WERI-Rb-1 (cell line): ENCODE data around the gene INSYN2A.

ENCODE experiments used
- DNase-seq: peaks from one replicate; pipeline ENCODE4 v3.0.0-alpha.2; 2020
- H3K27ac ChIP-seq: fragments of 250-450 bp; sonication (Bioruptor Pico); 2 replicates; pipeline ENCODE4 v1.5.1; 2020; ENCODE audit warnings: mild to moderate bottlenecking, moderate library complexity
- H3K27me3 ChIP-seq: fragments of 250-450 bp; sonication (Bioruptor Pico); 2 replicates; pipeline ENCODE4 v1.5.1; 2021; ENCODE audit warnings: mild to moderate bottlenecking, low read depth, moderate library complexity; ENCODE audit not compliant: insufficient read depth, severe bottlenecking
- H3K36me3 ChIP-seq: fragments of 250-450 bp; sonication (Bioruptor Pico); 2 replicates; pipeline ENCODE4 v1.5.1; 2020; ENCODE audit warnings: mild to moderate bottlenecking, moderate library complexity
- H3K4me3 ChIP-seq: 2 replicates; pipeline ENCODE4 v1.5.1; 2011; ENCODE audit warnings: low read depth, mild to moderate bottlenecking, control low read depth, low read length
- H3K9me3 ChIP-seq: fragments of 250-450 bp; sonication (Bioruptor Pico); 2 replicates; pipeline ENCODE4 v1.5.1; 2021; ENCODE audit warnings: mild to moderate bottlenecking, moderate library complexity; ENCODE audit not compliant: severe bottlenecking
- TF ChIP-seq, protein P1 (sequence below): IDR thresholded peaks from 2 replicates; pipeline ENCODE4 v1.5.1; 2011; ENCODE audit warnings: low read depth, mild to moderate bottlenecking, control low read depth, inconsistent platforms, low read length

The INSYN2A gene

DNA sequence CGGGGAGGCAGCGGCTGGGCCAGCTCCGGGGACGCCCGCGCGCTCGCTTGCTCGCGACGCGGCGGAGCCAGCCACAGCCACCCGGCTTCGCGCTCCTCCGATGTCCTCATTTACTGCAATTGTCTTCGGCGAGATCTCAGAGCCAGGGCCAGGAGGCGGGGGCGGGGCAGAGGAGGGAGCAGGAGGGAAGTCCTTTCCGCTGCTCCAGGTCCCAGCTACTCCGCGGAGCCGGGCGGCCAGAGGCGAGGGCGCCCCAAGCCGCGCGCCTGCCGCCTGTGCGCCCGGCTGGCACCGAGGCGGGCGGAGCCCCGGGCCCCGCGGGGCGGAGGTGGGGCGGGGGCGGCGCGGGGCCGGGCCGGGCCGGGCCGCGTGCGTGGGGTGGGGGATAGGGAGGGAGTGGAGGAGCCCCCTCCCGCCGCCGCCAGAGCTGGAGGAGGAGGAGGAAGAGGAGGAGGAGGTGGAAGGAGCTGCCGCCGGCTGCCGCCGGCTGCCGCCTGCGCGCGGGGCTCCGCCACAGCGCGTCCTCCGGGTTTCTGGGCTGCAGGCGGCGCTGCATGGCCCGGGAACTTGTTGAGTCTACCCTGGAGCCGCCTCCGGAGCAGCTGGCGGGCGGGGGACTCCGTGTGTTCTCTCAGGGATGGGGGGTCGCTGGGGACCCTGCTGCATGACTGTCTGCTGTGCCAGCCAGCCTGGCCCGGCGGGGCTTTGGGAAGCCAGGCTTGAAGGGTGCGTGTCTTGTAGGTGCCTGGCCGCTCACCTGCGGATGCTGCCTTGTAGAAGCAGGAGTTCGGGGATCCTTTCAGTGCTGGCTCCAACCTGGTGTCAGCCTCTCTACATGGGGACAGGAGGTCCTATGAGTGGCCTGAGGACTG, at the start of gene INSYN2A:
Gene INSYN2A (minus strand): TSS at position 310 of the 872 bp plus-strand sequence. CDS start 20,196 bp downstream, outside the sequence.
- Histone ChIP-seq H3K27ac (no peak within 1 kb of the TSS), H3K27me3 (peaks cover 10% of the 10 kb centered on the region), H3K4me3 (peak within 1 kb of the TSS; percentile 54), H3K36me3 (no peaks in the 10 kb centered on the region), H3K9me3 (no peaks in the 10 kb centered on the region)
- TF ChIP-seq, protein P1, sequence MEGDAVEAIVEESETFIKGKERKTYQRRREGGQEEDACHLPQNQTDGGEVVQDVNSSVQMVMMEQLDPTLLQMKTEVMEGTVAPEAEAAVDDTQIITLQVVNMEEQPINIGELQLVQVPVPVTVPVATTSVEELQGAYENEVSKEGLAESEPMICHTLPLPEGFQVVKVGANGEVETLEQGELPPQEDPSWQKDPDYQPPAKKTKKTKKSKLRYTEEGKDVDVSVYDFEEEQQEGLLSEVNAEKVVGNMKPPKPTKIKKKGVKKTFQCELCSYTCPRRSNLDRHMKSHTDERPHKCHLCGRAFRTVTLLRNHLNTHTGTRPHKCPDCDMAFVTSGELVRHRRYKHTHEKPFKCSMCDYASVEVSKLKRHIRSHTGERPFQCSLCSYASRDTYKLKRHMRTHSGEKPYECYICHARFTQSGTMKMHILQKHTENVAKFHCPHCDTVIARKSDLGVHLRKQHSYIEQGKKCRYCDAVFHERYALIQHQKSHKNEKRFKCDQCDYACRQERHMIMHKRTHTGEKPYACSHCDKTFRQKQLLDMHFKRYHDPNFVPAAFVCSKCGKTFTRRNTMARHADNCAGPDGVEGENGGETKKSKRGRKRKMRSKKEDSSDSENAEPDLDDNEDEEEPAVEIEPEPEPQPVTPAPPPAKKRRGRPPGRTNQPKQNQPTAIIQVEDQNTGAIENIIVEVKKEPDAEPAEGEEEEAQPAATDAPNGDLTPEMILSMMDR = peak; percentile 74
- DNase-seq = peak; percentile 64

GRCh38 chr10:127245456-127245855, 49.1 kb upstream of the INSYN2A start:
- H3K27me3 ChIP-seq = no peaks in the 10 kb centered on the region
- no peak overlapping the region for H3K4me3 ChIP-seq
- no peak for DNase-seq
- no peaks in the 10 kb centered on the region for H3K9me3 ChIP-seq
- no peak overlapping the region for H3K27ac ChIP-seq
- peaks cover 3% of the 10 kb centered on the region; the same call in 1 of the 2 replicates for H3K36me3 ChIP-seq
- TF ChIP-seq, protein P1 = no peak

DNA sequence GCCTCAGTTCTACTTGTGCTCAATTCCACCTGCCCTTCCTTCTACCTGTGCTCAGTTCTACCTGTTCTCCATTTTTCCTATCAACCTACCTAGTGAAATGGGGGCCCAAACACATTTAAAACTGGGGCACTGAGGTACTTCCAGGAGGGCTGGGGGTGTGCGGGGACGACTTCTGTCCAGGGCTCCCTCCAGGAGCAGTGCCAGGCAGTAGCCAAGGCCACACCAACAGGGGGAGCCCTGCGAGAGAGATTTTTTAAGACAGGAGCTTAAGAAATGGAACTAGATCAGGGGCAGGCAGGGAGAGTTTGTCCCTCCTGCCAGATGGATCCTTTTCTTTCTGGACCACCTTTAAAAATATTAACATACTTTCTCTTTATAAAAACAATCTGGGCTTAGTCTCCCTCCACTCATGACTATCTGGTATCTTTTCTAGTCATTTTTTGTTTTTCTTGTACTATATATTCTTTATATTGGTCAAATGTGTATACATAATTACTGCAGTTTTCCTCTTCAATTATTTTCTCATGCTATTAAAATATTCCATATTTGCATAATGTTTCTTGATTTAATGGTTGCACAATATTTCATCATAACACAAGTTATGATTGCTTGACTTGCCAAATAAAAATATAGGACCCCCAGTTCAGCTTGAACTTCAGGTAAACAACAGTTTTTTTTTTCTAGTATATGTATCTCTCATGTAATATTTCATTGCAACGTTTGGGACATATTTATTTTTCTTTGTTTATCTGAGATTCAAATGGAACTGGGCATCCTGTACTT, 47.3 kb upstream of the INSYN2A start:
- TF ChIP-seq, protein P1 = peak; percentile 79
- Histone ChIP-seq H3K4me3 (no peak overlapping the region), H3K9me3 (no peaks in the 10 kb centered on the region), H3K27me3 (no peaks in the 10 kb centered on the region), H3K27ac (no peak overlapping the region), H3K36me3 (no peaks in the 10 kb centered on the region)
- DNase-seq = peak; percentile 84

DNA sequence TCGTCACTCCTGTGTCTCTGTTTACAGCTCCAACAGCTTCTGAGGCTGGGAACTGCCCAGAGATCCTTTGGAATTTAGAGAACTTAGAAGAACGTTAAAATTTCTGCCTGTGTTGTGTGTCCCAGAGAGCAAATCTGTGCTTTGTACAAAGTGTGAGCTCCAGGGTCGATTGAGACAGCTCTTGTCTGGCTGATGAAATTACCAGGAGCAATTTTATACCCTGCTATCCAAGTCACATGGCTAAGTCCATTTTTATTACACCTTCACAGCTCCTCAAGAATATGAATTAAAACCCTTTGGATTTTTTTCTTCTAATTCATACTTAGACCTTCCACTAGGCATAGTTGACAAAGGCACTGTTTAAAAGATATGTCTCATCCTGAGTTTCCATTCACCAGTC, 46.5 kb upstream of the INSYN2A start:
- Histone ChIP-seq H3K27me3 (no peaks in the 10 kb centered on the region), H3K9me3 (no peaks in the 10 kb centered on the region)
- TF ChIP-seq, protein P1 = no peak

DNA sequence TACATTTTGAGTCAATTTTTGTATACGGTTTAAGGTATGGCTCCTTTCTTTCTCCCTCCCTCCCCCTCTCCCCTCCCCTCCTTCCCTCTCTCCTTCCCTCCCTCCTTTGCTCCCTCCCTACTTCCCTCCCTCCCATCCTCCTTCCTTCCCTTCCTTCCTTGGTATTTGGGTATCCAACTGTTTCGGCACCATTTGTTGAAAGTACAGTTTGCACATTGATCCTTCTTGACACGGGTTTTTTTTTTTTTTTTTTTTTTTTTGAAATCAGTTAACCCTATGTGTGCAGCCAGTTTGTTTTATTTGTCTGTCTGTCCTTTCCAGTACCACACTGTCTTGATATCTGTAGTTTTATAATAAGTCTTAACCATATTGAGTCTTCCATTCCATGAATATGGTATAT, 39.9 kb upstream of the INSYN2A start:
- H3K9me3 ChIP-seq = no peaks in the 10 kb centered on the region
- TF ChIP-seq, protein P1 = no peak
- H3K4me3 ChIP-seq = no peak overlapping the region
- no peaks in the 10 kb centered on the region for H3K27me3 ChIP-seq
- no peak overlapping the region for H3K27ac ChIP-seq
- no peak for DNase-seq
- no peaks in the 10 kb centered on the region for H3K36me3 ChIP-seq

More for the DNA sequence above, 46.5 kb upstream of the INSYN2A start:
- Histone ChIP-seq H3K36me3 (no peaks in the 10 kb centered on the region), H3K27ac (no peak overlapping the region), H3K4me3 (no peak overlapping the region)
- DNase-seq = no peak
